GM19463 (cell line): Measurements from ENCODE around the gene FNBP1L.
"Not testable (repeated sequence)": the region's sequence is repeated elsewhere in the genome, so short reads cannot be mapped to it uniquely, and the experiment has no call there.

Source experiments
- ATAC-seq: cut with Tn5 transposase; IDR thresholded peaks from one replicate; pipeline ENCODE4 v1.9.1; 2021; ENCODE audit warnings: mild to moderate bottlenecking, moderate library complexity; ENCODE audit not compliant: unreplicated experiment

FNBP1L gene

GRCh38 chr1:93442741-93443140 lies 5.2 kb upstream of the FNBP1L start:
- no peak for ATAC-seq

DNA sequence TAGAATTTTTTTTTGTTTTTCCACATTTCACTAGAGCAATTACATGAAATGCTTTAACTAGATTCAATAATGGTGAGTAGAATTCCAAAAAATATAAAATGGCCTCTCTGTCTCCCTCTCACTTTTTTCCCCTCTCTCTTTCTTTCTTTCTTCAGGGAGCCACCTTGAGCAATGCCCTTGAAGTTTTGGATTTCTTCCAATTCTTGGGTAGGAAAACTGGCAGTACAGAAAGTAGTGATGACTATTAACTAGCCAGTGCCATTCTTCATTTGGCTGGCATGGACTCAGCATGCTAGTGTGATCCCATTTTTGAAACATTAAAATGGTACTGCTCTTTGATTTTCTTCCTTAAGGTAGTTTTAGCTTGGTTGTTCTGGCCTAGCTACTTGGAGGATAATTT lies 4.5 kb upstream of the FNBP1L start:
- ATAC-seq = no peak

- ATAC-seq = no peak
These were observed 974 bp upstream of the FNBP1L start for GRCh38 chr1:93446837-93447451.

- no peak for ATAC-seq
These were observed 519 bp downstream of the FNBP1L start for GRCh38 chr1:93448292-93448982.

GRCh38 chr1:93448983-93449804 lies 1.3 kb downstream of the FNBP1L start:
- no peak for ATAC-seq

DNA sequence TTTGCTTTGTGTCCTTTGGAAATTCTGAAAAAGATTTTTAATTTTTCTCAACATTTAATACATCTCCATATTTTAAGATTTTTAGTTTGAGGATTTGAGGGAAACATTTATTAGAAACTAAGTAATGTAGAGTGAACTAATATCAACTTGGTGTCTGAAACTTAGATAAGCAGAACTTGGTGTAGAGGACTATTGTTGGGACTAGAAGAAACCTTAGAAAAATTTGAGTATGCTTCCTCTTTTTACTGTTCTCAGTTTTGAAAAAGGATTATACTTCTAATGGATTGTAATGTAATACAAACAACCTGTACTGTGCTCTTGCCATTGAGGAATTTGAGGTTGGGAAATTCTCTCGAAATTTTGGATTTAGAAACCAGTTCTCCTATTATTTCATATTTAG lies 2.4 kb downstream of the FNBP1L start:
- no peak for ATAC-seq

DNA sequence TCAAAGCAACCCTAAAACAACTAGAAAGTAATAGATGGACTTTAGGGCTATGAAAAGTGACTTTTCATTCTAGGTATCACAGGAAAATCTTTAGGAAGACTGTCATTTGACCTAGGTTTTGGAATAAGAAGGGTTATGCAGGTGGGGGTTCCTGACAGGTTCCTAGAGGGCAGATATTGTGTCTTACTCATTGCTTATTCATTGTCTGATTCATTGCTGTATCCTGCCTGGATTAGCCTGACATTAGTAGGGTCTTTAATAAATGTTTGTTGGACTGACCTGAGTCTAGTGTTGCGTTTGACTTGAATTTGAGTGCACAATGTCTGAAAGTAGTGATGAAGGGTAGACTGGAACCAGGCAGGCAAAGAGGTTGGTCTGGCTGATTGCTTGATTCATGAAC lies 6.0 kb downstream of the FNBP1L start:
- no peak for ATAC-seq

DNA sequence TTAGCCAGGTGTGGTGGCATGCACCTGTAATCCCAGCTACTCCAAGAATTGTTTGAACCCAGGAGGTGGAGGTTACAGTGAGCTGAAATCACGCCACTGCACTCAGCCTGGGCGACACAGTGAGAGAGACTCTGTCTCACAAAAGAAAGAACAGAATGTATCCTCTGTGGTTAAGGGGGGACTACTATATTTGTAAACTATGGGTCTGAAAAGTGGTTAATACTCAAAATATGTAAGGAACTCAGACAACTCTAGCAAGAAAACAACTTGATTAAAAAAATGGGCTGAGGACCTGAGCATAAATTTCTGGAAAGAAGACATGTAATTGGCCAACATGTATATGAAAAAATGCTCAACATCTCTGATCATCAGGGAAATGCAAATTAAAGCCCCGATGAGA lies 11.2 kb downstream of the FNBP1L start:
- ATAC-seq = no peak

DNA sequence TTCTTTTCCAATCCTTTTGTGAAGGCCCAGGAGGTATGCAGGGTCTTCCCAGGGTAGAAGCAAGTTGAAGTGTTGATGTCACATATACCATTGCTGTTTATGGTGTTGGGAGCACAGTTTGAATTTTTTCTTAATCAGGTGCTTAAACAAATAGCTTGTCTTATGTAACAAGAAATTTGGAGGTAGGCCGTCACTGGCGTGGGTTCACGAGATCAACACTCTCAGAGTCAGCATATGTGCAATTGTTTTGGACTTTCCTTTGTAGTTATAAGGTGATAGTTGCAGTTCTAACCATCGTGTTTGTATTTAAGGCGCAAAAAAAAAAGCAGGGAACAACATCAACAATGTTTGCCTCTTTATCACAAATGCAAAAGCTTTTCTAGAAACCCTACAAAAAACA lies 13.3 kb downstream of the FNBP1L start:
- ATAC-seq = no peak

DNA sequence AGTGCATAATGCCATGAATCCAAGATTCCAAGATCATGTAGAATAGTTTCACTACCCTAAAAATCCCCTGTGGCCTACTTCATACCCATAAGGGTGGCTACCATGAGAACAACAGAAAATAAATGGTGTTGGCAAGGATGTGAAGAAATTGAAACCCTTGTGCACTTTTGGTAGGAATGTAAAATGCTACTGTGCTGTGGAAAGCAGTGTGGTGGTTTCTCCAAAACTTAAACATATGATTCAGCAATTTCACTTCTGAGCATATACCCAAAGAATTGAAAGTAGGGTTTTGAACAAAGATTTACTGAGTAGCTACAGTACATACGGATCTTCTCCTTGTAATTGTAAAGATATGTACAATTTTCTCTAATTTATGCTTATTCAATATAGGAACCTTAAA lies 16.0 kb downstream of the FNBP1L start:
- ATAC-seq = no peak

- ATAC-seq = not testable (repeated sequence)
These were observed 17.6 kb downstream of the FNBP1L start for GRCh38 chr1:93465371-93466082.

- no peak for ATAC-seq
These were observed 19.7 kb downstream of the FNBP1L start for GRCh38 chr1:93467606-93468005.

DNA sequence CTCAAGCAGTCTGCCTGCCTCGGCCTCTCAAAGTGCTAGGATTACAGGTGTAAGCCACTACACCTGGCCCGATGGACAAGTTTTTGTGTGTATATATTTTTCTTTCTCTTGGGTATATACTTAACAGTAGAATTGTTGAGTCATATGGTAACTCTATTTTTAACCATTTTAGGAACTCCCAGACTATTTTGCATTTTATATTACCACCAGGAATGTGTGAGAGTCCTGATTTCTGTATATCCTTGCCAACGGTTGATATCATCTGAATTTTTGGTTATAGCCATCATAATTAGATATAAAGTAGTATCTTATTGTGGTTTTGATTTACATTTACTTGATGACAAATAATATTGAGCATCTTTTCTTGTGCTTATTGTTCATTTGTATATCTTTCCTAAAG lies 20.7 kb downstream of the FNBP1L start:
- no peak for ATAC-seq

GRCh38 chr1:93469223-93469622 lies 21.3 kb downstream of the FNBP1L start:
- ATAC-seq = not testable (repeated sequence)

GRCh38 chr1:93471284-93471683 lies 23.4 kb downstream of the FNBP1L start:
- ATAC-seq = no peak

- no peak for ATAC-seq
These were observed 24.0 kb downstream of the FNBP1L start for GRCh38 chr1:93471911-93472310.

DNA sequence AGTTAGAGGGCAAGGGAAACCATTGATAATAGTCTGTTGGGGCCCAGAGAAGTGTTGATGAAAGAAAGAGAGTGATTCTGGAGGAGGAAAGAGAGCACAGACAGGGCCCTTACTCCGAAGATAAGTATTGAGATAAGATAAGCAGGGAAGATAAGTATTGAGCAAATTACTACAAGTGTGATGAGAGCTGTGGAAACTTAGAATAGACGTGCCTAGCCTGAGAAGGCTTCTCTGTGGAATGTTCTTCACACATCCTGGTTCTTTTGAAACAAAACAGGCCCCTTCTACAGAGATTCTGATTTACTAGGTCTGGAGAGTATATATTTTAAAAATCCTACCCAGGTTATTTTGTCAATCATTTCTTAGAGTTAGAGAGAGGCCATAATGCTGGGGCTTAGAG lies 26.4 kb downstream of the FNBP1L start:
- ATAC-seq = no peak

DNA sequence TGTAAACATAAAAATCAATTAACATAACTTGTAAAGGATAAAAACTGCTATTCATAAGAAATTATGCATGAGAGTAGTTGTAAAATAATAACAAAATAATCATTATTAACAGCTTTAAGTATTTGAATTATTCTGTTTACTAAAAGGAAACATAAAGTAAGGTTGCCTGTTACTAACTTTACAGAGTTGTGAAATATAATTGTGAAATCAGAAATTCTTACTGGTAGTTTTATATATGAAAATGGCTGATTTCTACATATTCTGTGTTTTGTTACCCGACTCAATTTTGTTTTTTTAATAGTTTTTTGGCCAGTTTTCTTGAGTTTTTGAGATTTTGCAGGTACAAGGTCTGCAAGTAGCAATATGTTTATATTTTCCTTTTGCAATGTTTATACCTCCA lies 27.8 kb downstream of the FNBP1L start:
- no peak for ATAC-seq

- ATAC-seq = not testable (repeated sequence)
These were observed 31.3 kb downstream of the FNBP1L start for GRCh38 chr1:93479133-93479745.

DNA sequence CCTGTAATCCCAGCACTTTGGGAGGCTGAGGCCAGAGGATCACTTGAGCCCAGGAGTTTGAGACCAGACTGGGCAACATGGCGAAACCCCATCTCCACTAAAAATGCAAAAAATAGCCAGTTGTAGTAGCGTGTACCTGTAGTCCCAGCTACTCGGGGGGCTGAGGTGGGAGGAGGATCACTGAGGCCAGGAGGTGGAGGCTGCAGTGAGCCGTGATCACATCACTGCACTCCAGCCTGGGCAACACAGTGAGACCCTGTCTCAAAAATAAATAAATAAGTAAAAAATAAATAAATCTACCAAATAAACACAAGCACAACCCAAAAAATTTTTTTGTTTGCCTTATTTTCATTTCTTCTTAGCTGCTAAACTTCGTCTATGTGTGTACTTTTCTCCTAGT lies 34.0 kb downstream of the FNBP1L start:
- not testable (repeated sequence) for ATAC-seq

DNA sequence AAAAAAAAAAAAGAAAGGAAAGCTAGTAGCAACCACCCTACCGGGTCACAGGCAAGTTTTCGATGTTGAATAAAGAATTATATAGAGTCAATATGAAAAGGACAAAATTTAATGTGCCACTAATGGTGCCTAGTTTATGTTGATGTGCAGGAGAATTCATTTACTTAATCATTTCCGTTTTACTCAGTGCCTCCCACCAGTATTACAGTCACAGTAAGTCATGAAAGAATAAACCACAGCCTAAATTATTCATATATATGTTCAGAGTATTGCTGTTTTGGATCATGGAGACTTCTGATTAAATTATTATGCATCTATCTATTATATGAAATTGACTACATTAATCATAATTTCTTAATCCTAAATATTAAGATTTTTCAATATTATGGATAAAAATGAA lies 35.3 kb downstream of the FNBP1L start:
- ATAC-seq = no peak
